ENCODE measurements around the gene SSC4D. TPM values are rescaled to one million over a fixed set of nuclear protein-coding genes. Genes with fewer than 3 reads are reported as not detected.
"Not testable (repeated sequence)": the region's sequence is repeated elsewhere in the genome, so short reads cannot be mapped to it uniquely, and the experiment has no call there.

The SSC4D gene
- total RNA-seq, 1 experiment from 2014 or later, result 14.8 TPM

- Histone ChIP-seq H2BK12ac (ENCODE audit: insufficient read length, low read depth, low read length) (no peak overlapping the region), H4K20me1 (ENCODE audit: control insufficient read depth, insufficient read depth, insufficient read length) (no peaks in the 10 kb centered on the region), H4K8ac (replicated peaks; ENCODE audit: insufficient read length, low read depth, low read length) (no peak overlapping the region), H3K9me3 (ENCODE audit: control insufficient read depth, low read depth, low read length) (no peaks in the 10 kb centered on the region), H3K4ac (ENCODE audit: low read depth, low read length) (no peak overlapping the region), H2AFZ (ENCODE audit: low read length) (no peak overlapping the region), H3K9ac (ENCODE audit: extremely low read depth, insufficient read length, low read length) (no peak overlapping the region), H3K79me1 (ENCODE audit: insufficient read depth, low read depth, low read length, poor library complexity, severe bottlenecking) (no peaks in the 10 kb centered on the region), H2BK120ac (ENCODE audit: low read depth, low read length, poor library complexity, severe bottlenecking) (peak overlapping the region; percentile 80), H3T11ph (ENCODE audit: low read length) (no peak overlapping the region), H4K91ac (ENCODE audit: insufficient read length, low read depth, low read length) (no peak overlapping the region), H3K23ac (ENCODE audit: insufficient read length, low read depth, low read length) (no peak overlapping the region), H3K56ac (ENCODE audit: insufficient read length, low read depth, low read length) (no peak overlapping the region), H3K79me2 (ENCODE audit: insufficient read depth, low read length) (no peaks in the 10 kb centered on the region), H2BK5ac (ENCODE audit: insufficient read length, low read length) (no peak overlapping the region), H3K14ac (ENCODE audit: insufficient read depth, low read length) (no peak overlapping the region; the same call in 1 of the 2 replicates), H3K27ac (ENCODE audit: insufficient read length, low read depth, low read length) (no peak overlapping the region), H2AK5ac (ENCODE audit: insufficient read length, low read length) (no peak overlapping the region), H2BK20ac (ENCODE audit: low read depth, low read length, poor library complexity, severe bottlenecking) (no peak overlapping the region), H3K23me2 (ENCODE audit: insufficient read length, low read depth, low read length, poor library complexity, severe bottlenecking) (no peaks in the 10 kb centered on the region), H4K5ac (ENCODE audit: insufficient read length, low read depth, low read length) (no peak overlapping the region), H3K27me3 (ENCODE audit: insufficient read depth, low read length) (no peaks in the 10 kb centered on the region), H3K4me2 (ENCODE audit: insufficient read depth, insufficient read length, low read length) (no peak overlapping the region), H3K4me1 (ENCODE audit: insufficient read depth, low read length) (peaks cover 5% of the 10 kb centered on the region; the same call in 1 of the 2 replicates), H2BK15ac (ENCODE audit: low read depth, low read length) (no peak overlapping the region), H3K18ac (ENCODE audit: insufficient read length, low read depth, low read length) (peak overlapping the region; percentile 49)
- H3K27me3 Mint-ChIP-seq (ENCODE audit: low read depth), result peaks cover 3% of the 10 kb centered on the region
- no peak for TF ChIP-seq CTCF (conservative IDR thresholded peaks at IDR 0.05)
- peak overlapping the region in 1 of 2 experiments; percentile 9; a peak in 1 of 5 replicates for H3K4me3 Mint-ChIP-seq
- H3K4me1 Mint-ChIP-seq, result peaks cover 20 to 27% of the 10 kb centered on the region in 2 experiments
- H3K36me3 Mint-ChIP-seq (ENCODE audit: insufficient read depth in 1 of 3, low read depth in 3 of 3), result no peaks in the 10 kb centered on the region
- no CpG with 5 or more reads among the region's 15 CpGs for WGBS (ENCODE audit: extremely low coverage, insufficient read length, low lambda C conversion rate)
- H3K9me3 Mint-ChIP-seq, result no peaks in the 10 kb centered on the region
- H3K27ac Mint-ChIP-seq, result peak overlapping the region; percentile 36 to 85 (median 67); a peak in 5 of 7 replicates
- peak; percentile 61 for DNase-seq
Measured at GRCh38 chr7:76423666-76424412, 14.3 kb upstream of the SSC4D start.

- not testable (repeated sequence) for H4K5ac ChIP-seq (ENCODE audit: insufficient read length, low read depth, low read length); H3T11ph ChIP-seq (ENCODE audit: low read length); H3K79me2 ChIP-seq (ENCODE audit: insufficient read depth, low read length); H3K36me3 Mint-ChIP-seq (ENCODE audit: insufficient read depth in 1 of 3, low read depth in 3 of 3); H2BK15ac ChIP-seq (ENCODE audit: low read depth, low read length); H3K27ac ChIP-seq (ENCODE audit: insufficient read length, low read depth, low read length); H4K20me1 ChIP-seq (ENCODE audit: control insufficient read depth, insufficient read depth, insufficient read length); H3K4me1 ChIP-seq (ENCODE audit: insufficient read depth, low read length); H2BK120ac ChIP-seq (ENCODE audit: low read depth, low read length, poor library complexity, severe bottlenecking); H3K4me2 ChIP-seq (ENCODE audit: insufficient read depth, insufficient read length, low read length); H3K79me1 ChIP-seq (ENCODE audit: insufficient read depth, low read depth, low read length, poor library complexity, severe bottlenecking); H3K27me3 Mint-ChIP-seq (ENCODE audit: low read depth); H3K56ac ChIP-seq (ENCODE audit: insufficient read length, low read depth, low read length); H2BK5ac ChIP-seq (ENCODE audit: insufficient read length, low read length); H2AK5ac ChIP-seq (ENCODE audit: insufficient read length, low read length); H3K27ac Mint-ChIP-seq; DNase-seq; H3K9ac ChIP-seq (ENCODE audit: extremely low read depth, insufficient read length, low read length); H3K18ac ChIP-seq (ENCODE audit: insufficient read length, low read depth, low read length); H3K27me3 ChIP-seq (ENCODE audit: insufficient read depth, low read length); H3K23me2 ChIP-seq (ENCODE audit: insufficient read length, low read depth, low read length, poor library complexity, severe bottlenecking); H3K23ac ChIP-seq (ENCODE audit: insufficient read length, low read depth, low read length); H3K4ac ChIP-seq (ENCODE audit: low read depth, low read length); H3K14ac ChIP-seq (ENCODE audit: insufficient read depth, low read length); H2BK20ac ChIP-seq (ENCODE audit: low read depth, low read length, poor library complexity, severe bottlenecking); H4K91ac ChIP-seq (ENCODE audit: insufficient read length, low read depth, low read length); H3K9me3 ChIP-seq (ENCODE audit: control insufficient read depth, low read depth, low read length); H2AFZ ChIP-seq (ENCODE audit: low read length); H4K8ac ChIP-seq (replicated peaks; ENCODE audit: insufficient read length, low read depth, low read length); H3K4me3 Mint-ChIP-seq; H3K9me3 Mint-ChIP-seq; H2BK12ac ChIP-seq (ENCODE audit: insufficient read length, low read depth, low read length)
- peaks cover 16 to 19% of the 10 kb centered on the region in 2 experiments for H3K4me1 Mint-ChIP-seq
- WGBS (ENCODE audit: extremely low coverage, insufficient read length, low lambda C conversion rate), result no CpG with 5 or more reads among the region's 6 CpGs
Measured at GRCh38 chr7:76421097-76421496, 11.6 kb upstream of the SSC4D start.

Data from H9 (cell line).